GM12864 (cell line): ENCODE data around the gene CD55.

Source experiments
- DNase-seq: peaks from one replicate; pipeline ENCODE4 v3.0.0-alpha.2; 2011; ENCODE audit warnings: low read depth
- H3K4me3 ChIP-seq: 2 replicates; pipeline ENCODE4 v1.5.1; 2011; ENCODE audit warnings: mild to moderate bottlenecking, low read depth, low read length, control low read depth
- TF ChIP-seq, protein P1 (sequence below): IDR thresholded peaks from 2 replicates; pipeline ENCODE4 v1.5.1; 2011; ENCODE audit warnings: low read depth, mild to moderate bottlenecking, moderate library complexity, low read length, control low read depth, inconsistent platforms; ENCODE audit errors: missing control alignments

Gene CD55, protein sequence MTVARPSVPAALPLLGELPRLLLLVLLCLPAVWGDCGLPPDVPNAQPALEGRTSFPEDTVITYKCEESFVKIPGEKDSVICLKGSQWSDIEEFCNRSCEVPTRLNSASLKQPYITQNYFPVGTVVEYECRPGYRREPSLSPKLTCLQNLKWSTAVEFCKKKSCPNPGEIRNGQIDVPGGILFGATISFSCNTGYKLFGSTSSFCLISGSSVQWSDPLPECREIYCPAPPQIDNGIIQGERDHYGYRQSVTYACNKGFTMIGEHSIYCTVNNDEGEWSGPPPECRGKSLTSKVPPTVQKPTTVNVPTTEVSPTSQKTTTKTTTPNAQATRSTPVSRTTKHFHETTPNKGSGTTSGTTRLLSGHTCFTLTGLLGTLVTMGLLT

DNA sequence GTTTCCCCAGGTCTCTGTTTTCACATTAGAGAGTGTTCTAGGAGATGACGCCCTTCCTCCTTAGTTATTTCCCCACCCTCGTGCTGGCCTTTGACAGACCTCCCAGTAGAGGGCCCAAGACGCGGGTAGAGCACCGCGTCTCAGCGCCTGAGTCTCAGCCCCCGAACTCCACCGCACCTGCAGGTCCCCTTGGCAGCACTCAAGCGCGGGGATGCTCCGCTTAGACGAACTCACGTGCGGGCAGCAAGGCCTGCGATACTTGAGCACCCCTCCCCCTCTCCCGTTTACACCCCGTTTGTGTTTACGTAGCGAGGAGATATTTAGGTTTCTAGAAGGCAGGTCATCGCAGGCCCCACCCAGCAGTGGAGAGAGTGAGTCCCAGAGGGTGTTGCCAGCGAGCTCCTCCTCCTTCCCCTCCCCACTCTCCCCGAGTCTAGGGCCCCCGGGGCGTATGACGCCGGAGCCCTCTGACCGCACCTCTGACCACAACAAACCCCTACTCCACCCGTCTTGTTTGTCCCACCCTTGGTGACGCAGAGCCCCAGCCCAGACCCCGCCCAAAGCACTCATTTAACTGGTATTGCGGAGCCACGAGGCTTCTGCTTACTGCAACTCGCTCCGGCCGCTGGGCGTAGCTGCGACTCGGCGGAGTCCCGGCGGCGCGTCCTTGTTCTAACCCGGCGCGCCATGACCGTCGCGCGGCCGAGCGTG, at the start of gene CD55:
Gene CD55 (plus strand): TSS at position 600 of the 711 bp plus-strand sequence. CDS start 88 bp downstream, at position 688.
- peak; percentile 98 for DNase-seq
- TF ChIP-seq, protein P1, sequence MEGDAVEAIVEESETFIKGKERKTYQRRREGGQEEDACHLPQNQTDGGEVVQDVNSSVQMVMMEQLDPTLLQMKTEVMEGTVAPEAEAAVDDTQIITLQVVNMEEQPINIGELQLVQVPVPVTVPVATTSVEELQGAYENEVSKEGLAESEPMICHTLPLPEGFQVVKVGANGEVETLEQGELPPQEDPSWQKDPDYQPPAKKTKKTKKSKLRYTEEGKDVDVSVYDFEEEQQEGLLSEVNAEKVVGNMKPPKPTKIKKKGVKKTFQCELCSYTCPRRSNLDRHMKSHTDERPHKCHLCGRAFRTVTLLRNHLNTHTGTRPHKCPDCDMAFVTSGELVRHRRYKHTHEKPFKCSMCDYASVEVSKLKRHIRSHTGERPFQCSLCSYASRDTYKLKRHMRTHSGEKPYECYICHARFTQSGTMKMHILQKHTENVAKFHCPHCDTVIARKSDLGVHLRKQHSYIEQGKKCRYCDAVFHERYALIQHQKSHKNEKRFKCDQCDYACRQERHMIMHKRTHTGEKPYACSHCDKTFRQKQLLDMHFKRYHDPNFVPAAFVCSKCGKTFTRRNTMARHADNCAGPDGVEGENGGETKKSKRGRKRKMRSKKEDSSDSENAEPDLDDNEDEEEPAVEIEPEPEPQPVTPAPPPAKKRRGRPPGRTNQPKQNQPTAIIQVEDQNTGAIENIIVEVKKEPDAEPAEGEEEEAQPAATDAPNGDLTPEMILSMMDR = no peak
- H3K4me3 ChIP-seq = peak within 1 kb of the TSS; percentile 84

DNA sequence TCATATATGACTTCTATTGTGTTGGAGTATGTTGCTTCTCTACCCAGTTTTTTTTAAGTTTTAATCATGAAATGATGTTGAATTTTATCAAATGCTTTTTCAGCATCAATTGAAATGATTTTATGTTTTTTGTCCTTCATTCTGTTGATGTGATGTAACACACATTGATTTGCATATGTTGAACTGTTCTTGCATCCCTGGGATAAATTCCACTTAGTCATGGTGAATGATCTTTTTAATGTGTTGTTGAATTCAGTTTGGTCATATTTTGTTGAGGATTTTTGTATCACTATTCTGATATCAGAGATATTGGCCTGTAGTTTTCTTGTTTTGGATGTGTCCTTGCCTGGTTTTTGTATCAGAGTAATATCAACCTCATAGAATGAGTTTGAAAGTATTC, 46.6 kb upstream of the CD55 start:
- no peak overlapping the region for H3K4me3 ChIP-seq
- TF ChIP-seq, protein P1 = no peak
- DNase-seq = no peak

DNA sequence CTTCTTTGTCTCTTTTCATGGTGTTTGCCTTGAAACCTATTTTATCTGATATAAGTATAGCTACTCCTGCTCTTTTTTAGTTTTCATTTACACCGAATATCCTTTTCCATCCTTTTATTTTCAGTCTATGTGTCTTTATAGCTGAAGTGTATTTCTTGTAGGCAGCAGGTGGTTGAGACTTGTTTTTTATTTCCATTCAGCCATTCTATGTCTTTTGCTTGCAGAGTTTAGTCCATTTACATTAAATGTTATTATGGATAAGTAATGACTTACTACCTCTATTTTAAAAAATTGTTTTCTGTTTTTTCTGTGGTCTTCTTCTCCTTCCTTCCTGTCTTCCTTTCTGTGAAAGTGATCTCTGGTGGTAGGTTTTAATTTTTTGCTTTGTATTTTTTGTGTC, 45.0 kb upstream of the CD55 start:
- TF ChIP-seq, protein P1 = no peak
- no peak for DNase-seq
- no peak overlapping the region for H3K4me3 ChIP-seq

DNA sequence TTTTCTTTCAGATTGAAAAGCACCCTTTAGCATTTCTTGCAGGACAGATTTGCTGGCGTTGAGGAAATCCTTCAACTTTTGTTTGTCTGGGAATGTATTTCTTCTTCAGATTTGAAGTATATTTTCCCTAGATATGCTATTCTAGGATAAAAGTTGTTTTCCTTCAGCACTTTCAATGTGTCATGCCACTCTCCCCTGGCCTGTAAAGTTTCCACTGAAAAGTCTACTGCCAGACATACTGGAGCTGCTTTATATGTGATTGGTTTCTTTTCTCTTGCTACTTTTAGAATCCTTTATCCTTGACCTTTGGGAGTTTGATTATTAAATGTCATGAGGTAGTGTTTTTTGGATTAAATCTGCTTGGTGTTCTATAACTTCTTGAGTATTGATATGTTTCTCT, 44.2 kb upstream of the CD55 start:
- no peak overlapping the region for H3K4me3 ChIP-seq
- TF ChIP-seq, protein P1 = no peak
- no peak for DNase-seq

DNA sequence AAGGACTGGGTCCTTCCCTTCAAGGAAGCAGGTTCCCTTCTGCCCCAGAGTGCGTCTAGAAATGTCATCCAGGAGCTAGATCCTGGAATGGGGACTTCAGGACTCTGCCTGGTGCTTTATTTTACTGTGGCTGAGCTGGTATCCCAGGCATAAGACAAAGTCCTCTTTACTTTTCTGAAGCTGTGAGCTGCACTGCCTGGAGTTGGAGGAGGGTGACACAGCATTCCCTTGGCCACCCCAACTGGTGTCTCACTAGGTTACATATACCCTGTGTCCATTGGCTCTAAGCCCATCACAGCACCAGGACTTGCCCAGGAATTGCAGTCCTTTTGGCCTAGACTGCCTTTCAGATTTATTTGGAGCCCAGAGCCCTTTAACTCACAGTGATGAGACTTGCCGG, 41.8 kb upstream of the CD55 start:
- no peak for DNase-seq
- no peak overlapping the region for H3K4me3 ChIP-seq
- TF ChIP-seq, protein P1 = no peak

DNA sequence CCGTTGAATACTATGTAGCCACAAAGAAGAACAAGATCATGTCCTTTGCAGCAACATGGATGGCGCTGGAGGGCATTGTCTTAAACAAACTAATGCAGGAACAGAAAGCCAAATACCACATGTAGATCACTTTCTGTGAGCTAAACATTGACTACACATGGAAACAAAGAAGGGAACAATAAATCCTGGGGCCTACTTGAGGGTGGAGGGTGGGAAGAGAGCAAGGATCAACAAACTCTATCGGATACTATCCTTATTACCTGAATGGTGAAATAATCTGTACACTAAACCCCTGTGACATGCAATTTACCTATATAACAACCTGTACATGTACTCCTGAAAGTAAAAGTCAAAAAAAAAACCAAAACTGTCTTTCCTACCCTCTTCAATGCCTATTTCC, 40.8 kb upstream of the CD55 start:
- no peak for DNase-seq
- TF ChIP-seq, protein P1 = no peak
- no peak overlapping the region for H3K4me3 ChIP-seq
